IMR-90 (cell line): ENCODE results near the gene SH3BP5. TPM values are rescaled to one million over a fixed set of nuclear protein-coding genes. Genes with fewer than 3 reads are reported as not detected.

Experiments
- ATAC-seq: fragments of 200-7000 bp; cut with Tn5 transposase; 2 replicates; pipeline ENCODE4 v1.9.1; 2020; ENCODE audit warnings: low read depth, mild to moderate bottlenecking, moderate library complexity
- BruUV-seq: library from RNA; stranded (reverse); fragments of 400-500 nt; replicated peaks from 2 replicates; lab custom pipeline; 2021; lab: Mats Ljungman, UMichigan
- CTCF ChIA-PET: fragments of 300-600 bp; formaldehyde crosslinking; extraction: SDS; loops from one replicate; lab custom pipeline; 2021; ENCODE audit warnings: antibody characterized with exemption; lab: Yijun Ruan, JAX
- POLR2A ChIA-PET: fragments of 300-600 bp; sonication (Branson Sonifier 250); formaldehyde crosslinking; loops from one replicate; lab custom pipeline; 2022; ENCODE audit warnings: antibody characterized with exemption; ENCODE audit not compliant: unreplicated experiment; lab: Charles Lee
- DNase-seq: peaks from one replicate; pipeline ENCODE4 v3.0.0; 2013
- H2AFZ ChIP-seq: replicated peaks from 2 replicates; pipeline ENCODE3; 2013; ENCODE audit warnings: low read length, mild to moderate bottlenecking; ENCODE audit not compliant: poor library complexity
- H2AK5ac ChIP-seq: 2 replicates; pipeline ENCODE4 v1.6.1; 2013; ENCODE audit warnings: low read depth, low read length, inconsistent platforms
- H2AK9ac ChIP-seq: replicated peaks from 2 replicates; pipeline ENCODE3; 2013; ENCODE audit warnings: mild to moderate bottlenecking, low read depth, low read length, moderate library complexity; ENCODE audit not compliant: poor library complexity
- H2BK120ac ChIP-seq: 2 replicates; pipeline ENCODE4 v1.6.1; 2013; ENCODE audit warnings: low read depth, low read length, inconsistent platforms
- H2BK15ac ChIP-seq: 3 replicates; pipeline ENCODE4 v1.6.1; 2013; ENCODE audit warnings: low read depth, low read length, inconsistent platforms
- H2BK20ac ChIP-seq: 2 replicates; pipeline ENCODE4 v1.6.1; 2013; ENCODE audit warnings: low read depth, mild to moderate bottlenecking, inconsistent platforms, low read length, moderate library complexity
- H2BK5ac ChIP-seq: 2 replicates; pipeline ENCODE4 v1.6.1; 2013; ENCODE audit warnings: mild to moderate bottlenecking, low read depth, low read length, inconsistent platforms; ENCODE audit not compliant: poor library complexity, severe bottlenecking
- H3K14ac ChIP-seq: replicated peaks from 2 replicates; pipeline ENCODE4 v1.6.1; 2013; ENCODE audit warnings: low read depth, low read length, inconsistent platforms
- H3K18ac ChIP-seq: 2 replicates; pipeline ENCODE4 v1.6.1; 2013; ENCODE audit warnings: low read depth, low read length, control low read depth
- H3K23ac ChIP-seq: 2 replicates; pipeline ENCODE4 v1.6.1; 2013; ENCODE audit warnings: low read depth, low read length, inconsistent platforms
- H3K27ac ChIP-seq: 2 replicates; pipeline ENCODE4 v1.5.1; 2013; ENCODE audit warnings: mild to moderate bottlenecking, control low read depth, low read length; ENCODE audit not compliant: insufficient read depth
- H3K27me3 ChIP-seq: 2 replicates; pipeline ENCODE4 v1.6.1; 2013; ENCODE audit warnings: low read length; ENCODE audit not compliant: control insufficient read depth, insufficient read depth
- H3K36me3 ChIP-seq: 2 replicates; pipeline ENCODE4 v1.6.1; 2013; ENCODE audit warnings: low read length, mixed read lengths; ENCODE audit not compliant: control insufficient read depth, insufficient read depth
- H3K4ac ChIP-seq: 2 replicates; pipeline ENCODE4 v1.6.1; 2013; ENCODE audit warnings: low read depth, low read length, inconsistent platforms
- H3K4me1 ChIP-seq: 2 replicates; pipeline ENCODE4 v1.6.1; 2013; ENCODE audit warnings: low read length, mixed read lengths; ENCODE audit not compliant: control insufficient read depth, insufficient read depth
- H3K4me2 ChIP-seq: 2 replicates; pipeline ENCODE4 v1.6.1; 2013; ENCODE audit warnings: low read depth, mild to moderate bottlenecking, control low read depth, low read length, moderate library complexity
- H3K4me3 ChIP-seq: 2 replicates; pipeline ENCODE4 v1.5.1; 2013; ENCODE audit warnings: low read depth, mild to moderate bottlenecking, control low read depth, low read length, moderate library complexity; ENCODE audit not compliant: insufficient read depth
- H3K56ac ChIP-seq: 2 replicates; pipeline ENCODE4 v1.6.1; 2013; ENCODE audit warnings: low read length, inconsistent platforms; ENCODE audit not compliant: insufficient read depth; ENCODE audit errors: extremely low read depth
- H3K79me1 ChIP-seq, 2 experiments: 2 replicates each; pipeline ENCODE4 v1.6.1; 2013; ENCODE audit warnings: low read length in 2 of 2, inconsistent platforms in 1 of 2, low read depth in 1 of 2
- H3K9ac ChIP-seq: 2 replicates; pipeline ENCODE4 v1.6.1; 2013; ENCODE audit warnings: low read depth, low read length, control low read depth
- H3K9me1 ChIP-seq: 2 replicates; pipeline ENCODE4 v1.6.1; 2013; ENCODE audit warnings: low read length, inconsistent platforms; ENCODE audit not compliant: insufficient read depth
- H3K9me3 ChIP-seq: 2 replicates; pipeline ENCODE4 v1.6.1; 2013; ENCODE audit warnings: low read length; ENCODE audit not compliant: control insufficient read depth, insufficient read depth
- H4K20me1 ChIP-seq: 2 replicates; pipeline ENCODE4 v1.6.1; 2013; ENCODE audit warnings: low read length, inconsistent platforms; ENCODE audit not compliant: insufficient read depth
- H4K5ac ChIP-seq: 2 replicates; pipeline ENCODE4 v1.6.1; 2013; ENCODE audit warnings: mild to moderate bottlenecking, low read depth, low read length, control low read depth
- H4K8ac ChIP-seq, 2 experiments: 2 replicates each; pipeline ENCODE4 v1.6.1; 2013; ENCODE audit warnings: low read depth in 2 of 2, low read length in 2 of 2, control low read depth in 1 of 2, inconsistent platforms in 1 of 2
- H4K91ac ChIP-seq: 2 replicates; pipeline ENCODE4 v1.6.1; 2013; ENCODE audit warnings: low read depth, low read length, inconsistent platforms; ENCODE audit not compliant: insufficient read depth
- BHLHE40 ChIP-seq: fragments of 150-350 bp; IDR thresholded peaks from 2 replicates; pipeline ENCODE4 v1.6.1; 2016; ENCODE audit warnings: mild to moderate bottlenecking, low read depth, low read length
- CEBPB ChIP-seq: IDR thresholded peaks from 2 replicates; pipeline ENCODE4 v1.6.1; 2012; ENCODE audit warnings: low read depth, low read length, improper control_type of control experiment
- CHD1 ChIP-seq: IDR thresholded peaks from 2 replicates; pipeline ENCODE4 v1.6.1; 2012; ENCODE audit warnings: low read depth, low read length, improper control_type of control experiment
- CTCF ChIP-seq: conservative IDR thresholded peaks from 2 replicates; pipeline ENCODE4 v1.5.1; 2012; ENCODE audit warnings: mild to moderate bottlenecking, low read depth, low read length, improper control_type of control experiment
- ELK1 ChIP-seq: fragments of 150-350 bp; IDR thresholded peaks from 2 replicates; pipeline ENCODE4 v1.6.1; 2016; ENCODE audit warnings: low read depth, mild to moderate bottlenecking, low read length, moderate library complexity, borderline replicate concordance
- FOS ChIP-seq: fragments of 150-350 bp; IDR thresholded peaks from 2 replicates; pipeline ENCODE4 v1.6.1; 2016; ENCODE audit warnings: low read depth, low read length
- MAFK ChIP-seq: IDR thresholded peaks from 2 replicates; pipeline ENCODE4 v1.6.1; 2012; ENCODE audit warnings: low read depth, low read length, improper control_type of control experiment
- MAZ ChIP-seq: IDR thresholded peaks from 2 replicates; pipeline ENCODE4 v1.6.1; 2012; ENCODE audit warnings: low read depth, mild to moderate bottlenecking, low read length, improper control_type of control experiment, moderate library complexity, borderline replicate concordance
- MXI1 ChIP-seq: IDR thresholded peaks from 2 replicates; pipeline ENCODE4 v1.6.1; 2012; ENCODE audit warnings: low read depth, mild to moderate bottlenecking, low read length, moderate library complexity, borderline replicate concordance
- NFE2L2 ChIP-seq: fragments of 150-350 bp; IDR thresholded peaks from 2 replicates; pipeline ENCODE4 v1.6.1; 2016; ENCODE audit warnings: low read depth, mild to moderate bottlenecking, low read length
- POLR2A ChIP-seq: IDR thresholded peaks from 2 replicates; pipeline ENCODE4 v1.6.1; 2012; ENCODE audit warnings: mild to moderate bottlenecking, low read depth, low read length
- RAD21 ChIP-seq: IDR thresholded peaks from 2 replicates; pipeline ENCODE4 v1.6.1; 2012; ENCODE audit warnings: low read length, improper control_type of control experiment
- RCOR1 ChIP-seq: IDR thresholded peaks from 2 replicates; pipeline ENCODE4 v1.6.1; 2012; ENCODE audit warnings: mild to moderate bottlenecking, low read length, improper control_type of control experiment; ENCODE audit not compliant: insufficient replicate concordance
- RFX5 ChIP-seq: IDR thresholded peaks from 2 replicates; pipeline ENCODE4 v1.8.0; 2012; ENCODE audit warnings: low read depth, mild to moderate bottlenecking, low read length, moderate library complexity
- SMC3 ChIP-seq: fragments of 150-350 bp; IDR thresholded peaks from 2 replicates; pipeline ENCODE4 v1.6.1; 2016; ENCODE audit warnings: low read depth, mild to moderate bottlenecking, antibody characterized with exemption, low read length, moderate library complexity
- USF2 ChIP-seq: fragments of 150-350 bp; IDR thresholded peaks from 2 replicates; pipeline ENCODE4 v1.6.1; 2017; ENCODE audit warnings: mild to moderate bottlenecking, antibody characterized with exemption, low read length, low read depth
- dilution Hi-C: fragments of 300-500 bp; cut with HindIII; formaldehyde crosslinking; loops from one replicate; pipeline ENCODE4 v1.14.3; 2018; ENCODE audit warnings: low sequenced_read_pairs; ENCODE audit not compliant: unreplicated experiment
- in situ Hi-C: fragments of 300-500 bp; cut with MboI; formaldehyde crosslinking; loops from 3 replicates; pipeline ENCODE4 v1.14.3; 2019; ENCODE audit warnings: low sequenced_read_pairs, inconsistent platforms, mixed read lengths
- intact Hi-C: fragments of 100-400 bp; cut with micrococcal nuclease; formaldehyde crosslinking; loops from 2 replicates; pipeline ENCODE4 v1.10.0; 2022
- polyA plus RNA-seq, 3 experiments: library from polyadenylated mRNA; depleted of rRNA; stranded (reverse); fragments of >200 nt; gene quantifications; 2 replicates each; pipeline ENCODE4 v1.2.3, GENCODE V29; 2012; ENCODE audit warnings: low replicate concordance in 1 of 3
- total RNA-seq: library from RNA; depleted of rRNA; stranded (reverse); fragments of >200 nt; gene quantifications from 2 replicates; pipeline ENCODE4 v1.2.3, GENCODE V29; 2012

Gene SH3BP5
- total and polyA plus RNA-seq, 2 of the 4 experiments (the other 2 are of a cell fraction) = 14.0 to 23.5 TPM

GRCh38 chr3:15261274-15261673, 71.1 kb downstream of the SH3BP5 start:
- H2AK5ac ChIP-seq = no peak overlapping the region
- H4K8ac ChIP-seq = no peak overlapping the region
- no peak overlapping the region for H3K9ac ChIP-seq
- H3K9me1 ChIP-seq = peaks cover 4% of the 10 kb centered on the region; the same call in 1 of the 2 replicates
- H2AK9ac ChIP-seq = no peak overlapping the region
- H3K79me1 ChIP-seq = 0 out of 4 replicates have a peak, but pooled peaks cover 0 to 2% of the 10 kb centered on the region in 2 experiments
- ATAC-seq (no peak), DNase-seq (no peak)
- H3K4me1 ChIP-seq = no peaks in the 10 kb centered on the region
- ChIA-PET POLR2A (no interaction called here), CTCF (no interaction called here)
- no TSS peak for BruUV-seq
- in situ Hi-C loops = no loop called here
- H3K4ac ChIP-seq = no peak overlapping the region
- peaks cover 29% of the 10 kb centered on the region for H3K36me3 ChIP-seq
- no peak overlapping the region for H3K4me3 ChIP-seq
- H3K14ac ChIP-seq = no peak overlapping the region
- no peak overlapping the region for H2BK120ac ChIP-seq
- H3K9me3 ChIP-seq = no peaks in the 10 kb centered on the region
- H3K4me2 ChIP-seq = no peak overlapping the region
- no peaks in the 10 kb centered on the region for H4K20me1 ChIP-seq
- H3K23ac ChIP-seq = no peak overlapping the region
- H2AFZ ChIP-seq = no peak overlapping the region
- no peak overlapping the region for H3K27ac ChIP-seq
- no peak overlapping the region for H2BK5ac ChIP-seq
- dilution Hi-C loops = no loop called here
- H4K91ac ChIP-seq = no peak overlapping the region
- intact Hi-C loops = no loop called here
- no peak overlapping the region for H2BK15ac ChIP-seq
- H3K27me3 ChIP-seq = no peaks in the 10 kb centered on the region
- H3K18ac ChIP-seq = no peak overlapping the region
- no peak overlapping the region for H3K56ac ChIP-seq
- no peak overlapping the region for H2BK20ac ChIP-seq
- H4K5ac ChIP-seq = no peak overlapping the region
- no peak for TF ChIP-seq POLR2A
- TF ChIP-seq NFE2L2 = no peak
- no peak for TF ChIP-seq RCOR1
- no peak for TF ChIP-seq MAZ
- no peak for TF ChIP-seq RFX5
- TF ChIP-seq MAFK = no peak
- TF ChIP-seq CTCF = no peak
- no peak for TF ChIP-seq USF2
- no peak for TF ChIP-seq MXI1
- no peak for TF ChIP-seq CHD1
- TF ChIP-seq SMC3 = no peak
- TF ChIP-seq FOS = no peak
- no peak for TF ChIP-seq ELK1
- no peak for TF ChIP-seq RAD21
- TF ChIP-seq BHLHE40 = no peak
- TF ChIP-seq CEBPB = no peak
